OCI-LY1 (cell line): ENCODE data around the gene GCLC.
"Not testable (repeated sequence)": the region's sequence is repeated elsewhere in the genome, so short reads cannot be mapped to it uniquely, and the experiment has no call there.

Source experiments
- H2AFZ ChIP-seq: fragments of 200-600 bp; sonication (generic), shearing (Covaris generic); 2 replicates; pipeline ENCODE4 v1.6.0; 2014; ENCODE audit warnings: antibody characterized with exemption, mild to moderate bottlenecking, low read length
- H3F3A ChIP-seq: fragments of 200-600 bp; sonication (generic), shearing (Covaris generic); 2 replicates; pipeline ENCODE4 v1.6.0; 2014; ENCODE audit warnings: mild to moderate bottlenecking, antibody characterized with exemption, low read length, moderate library complexity; ENCODE audit not compliant: insufficient read depth
- H3K27ac ChIP-seq: fragments of 200-600 bp; sonication (generic); 2 replicates; pipeline ENCODE4 v1.5.1; 2014; ENCODE audit warnings: low read length, mixed run types, mild to moderate bottlenecking, low read depth; ENCODE audit not compliant: poor library complexity, severe bottlenecking
- H3K27me3 ChIP-seq: fragments of 200-600 bp; sonication (generic); 2 replicates; pipeline ENCODE4 v1.6.0; 2014; ENCODE audit warnings: antibody characterized with exemption, mild to moderate bottlenecking, low read length, moderate library complexity; ENCODE audit not compliant: insufficient read depth
- H3K36me3 ChIP-seq: fragments of 200-600 bp; sonication (generic); 2 replicates; pipeline ENCODE4 v1.6.1; 2014; ENCODE audit warnings: mild to moderate bottlenecking, antibody characterized with exemption, low read length, moderate library complexity, mixed read lengths; ENCODE audit not compliant: insufficient read depth
- H3K4me1 ChIP-seq: fragments of 200-600 bp; sonication (generic); 2 replicates; pipeline ENCODE4 v1.5.1; 2014; ENCODE audit warnings: mild to moderate bottlenecking, low read length, moderate library complexity; ENCODE audit not compliant: insufficient read depth, severe bottlenecking
- H3K4me2 ChIP-seq: fragments of 200-600 bp; sonication (generic), shearing (Covaris generic); 2 replicates; pipeline ENCODE4 v1.6.1; 2014; ENCODE audit warnings: low read length
- H3K4me3 ChIP-seq: fragments of 200-600 bp; sonication (generic); 2 replicates; pipeline ENCODE4 v1.5.1; 2014; ENCODE audit warnings: low read length, low read depth, mild to moderate bottlenecking, mixed read lengths; ENCODE audit not compliant: poor library complexity, severe bottlenecking
- H3K79me2 ChIP-seq: fragments of 200-600 bp; shearing (Covaris generic); 2 replicates; pipeline ENCODE4 v1.6.1; 2016; ENCODE audit warnings: mixed run types, low read length, mixed read lengths; ENCODE audit not compliant: insufficient read depth
- H3K9ac ChIP-seq: fragments of 200-600 bp; sonication (generic), shearing (Covaris generic); 2 replicates; pipeline ENCODE4 v1.6.1; 2014; ENCODE audit warnings: mild to moderate bottlenecking, low read length, mixed read lengths
- H3K9me2 ChIP-seq: fragments of 200-600 bp; sonication (generic), shearing (Covaris generic); 2 replicates; pipeline ENCODE4 v1.6.1; 2014; ENCODE audit warnings: low read depth, mild to moderate bottlenecking, low read length, mixed read lengths
- H3K9me3 ChIP-seq: fragments of 200-600 bp; shearing (Covaris generic); 2 replicates; pipeline ENCODE4 v1.6.1; 2014; ENCODE audit warnings: low read length, mixed read lengths
- H4K20me1 ChIP-seq: fragments of 200-600 bp; sonication (generic), shearing (Covaris generic); 2 replicates; pipeline ENCODE4 v1.6.0; 2016; ENCODE audit warnings: mild to moderate bottlenecking, low read length; ENCODE audit not compliant: insufficient read depth
- CTCF ChIP-seq: fragments of 200-600 bp; sonication (generic), shearing (Covaris generic); IDR thresholded peaks from 2 replicates; pipeline ENCODE4 v1.5.1; 2017; ENCODE audit warnings: mild to moderate bottlenecking, antibody characterized with exemption, low read length, moderate library complexity, mixed read lengths
- EZH2 ChIP-seq: fragments of 200-600 bp; sonication (generic), shearing (Covaris generic); IDR thresholded peaks from 2 replicates; pipeline ENCODE4 v1.8.0; 2017; ENCODE audit warnings: borderline replicate concordance, mixed run types, mild to moderate bottlenecking, antibody characterized with exemption, low read length, moderate library complexity, mixed read lengths

GCLC gene

GRCh38 chr6:53565886-53566285 is 21.0 kb upstream of the GCLC start:
- Histone ChIP-seq H3K79me2 (no peaks in the 10 kb centered on the region), H3K9me3 (no peaks in the 10 kb centered on the region; the same call in 1 of the 2 replicates), H3K9me2 (no peaks in the 10 kb centered on the region), H3K4me3 (no peak overlapping the region), H3K4me1 (no peaks in the 10 kb centered on the region), H3K9ac (no peak overlapping the region), H3F3A (no peaks in the 10 kb centered on the region), H3K4me2 (no peak overlapping the region), H3K27me3 (no peaks in the 10 kb centered on the region), H4K20me1 (no peaks in the 10 kb centered on the region), H3K27ac (no peak overlapping the region), H2AFZ (no peak overlapping the region), H3K36me3 (no peaks in the 10 kb centered on the region)
- no peak for TF ChIP-seq EZH2
- no peak for TF ChIP-seq CTCF

GRCh38 chr6:53564401-53565065 is 19.6 kb upstream of the GCLC start:
- no peak overlapping the region for H3K4me2 ChIP-seq
- H2AFZ ChIP-seq: no peak overlapping the region
- H3K79me2 ChIP-seq: no peaks in the 10 kb centered on the region
- no peak overlapping the region for H3K9ac ChIP-seq
- H3K9me3 ChIP-seq: peaks cover under 1% of the 10 kb centered on the region; the same call in 1 of the 2 replicates
- no peaks in the 10 kb centered on the region for H3F3A ChIP-seq
- no peak overlapping the region for H3K27ac ChIP-seq
- no peaks in the 10 kb centered on the region for H3K36me3 ChIP-seq
- no peaks in the 10 kb centered on the region for H4K20me1 ChIP-seq
- H3K9me2 ChIP-seq: no peaks in the 10 kb centered on the region
- no peaks in the 10 kb centered on the region for H3K27me3 ChIP-seq
- TF ChIP-seq CTCF: no peak
- TF ChIP-seq EZH2: no peak
- H3K4me1 ChIP-seq: no peaks in the 10 kb centered on the region
- H3K4me3 ChIP-seq: no peak overlapping the region

- no peak overlapping the region for H2AFZ ChIP-seq
- H3K9me2 ChIP-seq: no peaks in the 10 kb centered on the region
- peaks cover 4% of the 10 kb centered on the region; the same call in 1 of the 2 replicates for H3K27me3 ChIP-seq
- H3K9ac ChIP-seq: no peak overlapping the region
- H3K4me1 ChIP-seq: no peaks in the 10 kb centered on the region
- peaks cover 14% of the 10 kb centered on the region for H3K9me3 ChIP-seq
- H3K4me3 ChIP-seq: no peak overlapping the region
- H3K27ac ChIP-seq: no peak overlapping the region
- H3F3A ChIP-seq: no peaks in the 10 kb centered on the region
- TF ChIP-seq CTCF: no peak
- TF ChIP-seq EZH2: no peak
- no peaks in the 10 kb centered on the region for H3K79me2 ChIP-seq
- no peak overlapping the region for H3K4me2 ChIP-seq
- H3K36me3 ChIP-seq: no peaks in the 10 kb centered on the region; the same call in 1 of the 2 replicates
- H4K20me1 ChIP-seq: no peaks in the 10 kb centered on the region
Measured at GRCh38 chr6:53556986-53557715, 12.2 kb upstream of the GCLC start.

GRCh38 chr6:53553600-53553999 is 8.7 kb upstream of the GCLC start:
- H3K4me2 ChIP-seq, H3K9me2 ChIP-seq, H3K36me3 ChIP-seq, H3F3A ChIP-seq, H4K20me1 ChIP-seq, H3K27ac ChIP-seq, H3K27me3 ChIP-seq, H3K9ac ChIP-seq, H3K4me3 ChIP-seq, H3K79me2 ChIP-seq, H2AFZ ChIP-seq, H3K4me1 ChIP-seq: not testable (repeated sequence)
- H3K9me3 ChIP-seq: peaks cover 11% of the 10 kb centered on the region; the same call in 1 of the 2 replicates

DNA sequence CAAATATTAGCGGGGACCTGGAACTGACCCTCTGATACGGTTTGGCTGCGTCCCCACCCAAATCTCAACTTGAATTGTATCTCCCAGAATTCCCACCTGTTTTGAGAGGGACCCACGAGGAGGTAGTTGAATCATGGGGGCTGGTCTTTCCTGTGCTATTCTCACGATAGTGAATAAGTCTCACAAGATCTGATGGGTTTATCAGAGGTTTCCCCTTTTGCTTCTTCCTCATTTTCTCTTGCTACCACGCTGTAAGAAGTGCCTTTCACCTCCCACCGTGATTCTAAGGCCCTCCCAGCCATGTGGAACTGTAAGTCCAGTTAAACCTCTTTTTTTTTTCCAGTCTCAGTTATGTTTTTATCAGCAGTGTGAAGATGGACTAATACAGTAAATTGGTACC is 6.8 kb upstream of the GCLC start:
- not testable (repeated sequence) for H2AFZ ChIP-seq, H3K9ac ChIP-seq, H3K4me2 ChIP-seq, H3K79me2 ChIP-seq, H3K27me3 ChIP-seq, H3K9me3 ChIP-seq, H3K36me3 ChIP-seq, H3K4me3 ChIP-seq, H4K20me1 ChIP-seq, H3K9me2 ChIP-seq, H3F3A ChIP-seq, H3K27ac ChIP-seq
- peaks cover 14% of the 10 kb centered on the region for H3K4me1 ChIP-seq
